Ishikawa (cell line): ENCODE data around the gene RND3.

Source experiments
- CEBPB ChIP-seq: IDR thresholded peaks from 2 replicates; pipeline ENCODE4 v1.6.1; 2012
- CREB1 ChIP-seq: IDR thresholded peaks from 2 replicates; pipeline ENCODE4 v1.6.1; 2012; ENCODE audit warnings: low read depth
- EGR1 ChIP-seq: IDR thresholded peaks from 2 replicates; pipeline ENCODE4 v1.6.1; 2012
- EP300 ChIP-seq: IDR thresholded peaks from 2 replicates; pipeline ENCODE4 v1.6.1; 2012; ENCODE audit warnings: borderline replicate concordance
- FOXM1 ChIP-seq: IDR thresholded peaks from 2 replicates; pipeline ENCODE4 v1.6.1; 2012; ENCODE audit warnings: low read depth, borderline replicate concordance
- NFIC ChIP-seq: IDR thresholded peaks from 2 replicates; pipeline ENCODE4 v1.6.1; 2012
- RAD21 ChIP-seq: IDR thresholded peaks from 2 replicates; pipeline ENCODE4 v1.6.1; 2012; ENCODE audit warnings: low read depth
- TAF1 ChIP-seq: IDR thresholded peaks from 2 replicates; pipeline ENCODE4 v1.6.1; 2012; ENCODE audit warnings: low read depth, mild to moderate bottlenecking
- TCF12 ChIP-seq: IDR thresholded peaks from 2 replicates; pipeline ENCODE4 v1.6.1; 2012; ENCODE audit warnings: low read depth
- USF1 ChIP-seq: IDR thresholded peaks from 2 replicates; pipeline ENCODE4 v1.6.1; 2012
- YY1 ChIP-seq: IDR thresholded peaks from 2 replicates; pipeline ENCODE4 v1.6.1; 2012; ENCODE audit warnings: low read depth
- ZBTB7A ChIP-seq: IDR thresholded peaks from 2 replicates; pipeline ENCODE4 v1.6.1; 2012; ENCODE audit warnings: low read depth
- TF ChIP-seq, protein P1 (sequence below): IDR thresholded peaks from 2 replicates; pipeline ENCODE4 v1.6.1; 2012; ENCODE audit warnings: low read depth, mild to moderate bottlenecking
- TF ChIP-seq, protein P2 (sequence below): IDR thresholded peaks from 2 replicates; pipeline ENCODE4 v1.6.1; 2012

DNA sequence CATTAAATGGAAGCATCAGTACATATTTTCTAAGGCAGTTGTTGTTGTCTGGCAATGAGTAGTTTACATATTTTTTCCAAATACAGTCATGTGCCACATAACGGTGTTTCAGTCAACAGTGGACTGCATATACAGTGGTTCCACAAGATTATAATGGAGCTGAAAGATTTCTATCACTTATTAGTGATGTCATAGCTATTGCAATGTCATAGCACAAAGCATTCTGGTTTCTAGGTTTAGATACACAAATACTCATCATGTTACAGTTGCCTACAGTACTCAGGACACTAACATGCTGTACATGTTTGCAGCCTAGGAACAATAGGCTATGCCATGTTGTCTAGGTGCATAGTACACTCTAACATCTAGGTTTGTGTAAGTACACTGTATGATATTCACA lies 45.0 kb downstream of the RND3 start:
- no peak for TF ChIP-seq CEBPB
- TF ChIP-seq CREB1 = no peak
- no peak for TF ChIP-seq RAD21
- TF ChIP-seq EP300 = no peak
- no peak for TF ChIP-seq FOXM1
- no peak for TF ChIP-seq YY1
- TF ChIP-seq, protein P1, sequence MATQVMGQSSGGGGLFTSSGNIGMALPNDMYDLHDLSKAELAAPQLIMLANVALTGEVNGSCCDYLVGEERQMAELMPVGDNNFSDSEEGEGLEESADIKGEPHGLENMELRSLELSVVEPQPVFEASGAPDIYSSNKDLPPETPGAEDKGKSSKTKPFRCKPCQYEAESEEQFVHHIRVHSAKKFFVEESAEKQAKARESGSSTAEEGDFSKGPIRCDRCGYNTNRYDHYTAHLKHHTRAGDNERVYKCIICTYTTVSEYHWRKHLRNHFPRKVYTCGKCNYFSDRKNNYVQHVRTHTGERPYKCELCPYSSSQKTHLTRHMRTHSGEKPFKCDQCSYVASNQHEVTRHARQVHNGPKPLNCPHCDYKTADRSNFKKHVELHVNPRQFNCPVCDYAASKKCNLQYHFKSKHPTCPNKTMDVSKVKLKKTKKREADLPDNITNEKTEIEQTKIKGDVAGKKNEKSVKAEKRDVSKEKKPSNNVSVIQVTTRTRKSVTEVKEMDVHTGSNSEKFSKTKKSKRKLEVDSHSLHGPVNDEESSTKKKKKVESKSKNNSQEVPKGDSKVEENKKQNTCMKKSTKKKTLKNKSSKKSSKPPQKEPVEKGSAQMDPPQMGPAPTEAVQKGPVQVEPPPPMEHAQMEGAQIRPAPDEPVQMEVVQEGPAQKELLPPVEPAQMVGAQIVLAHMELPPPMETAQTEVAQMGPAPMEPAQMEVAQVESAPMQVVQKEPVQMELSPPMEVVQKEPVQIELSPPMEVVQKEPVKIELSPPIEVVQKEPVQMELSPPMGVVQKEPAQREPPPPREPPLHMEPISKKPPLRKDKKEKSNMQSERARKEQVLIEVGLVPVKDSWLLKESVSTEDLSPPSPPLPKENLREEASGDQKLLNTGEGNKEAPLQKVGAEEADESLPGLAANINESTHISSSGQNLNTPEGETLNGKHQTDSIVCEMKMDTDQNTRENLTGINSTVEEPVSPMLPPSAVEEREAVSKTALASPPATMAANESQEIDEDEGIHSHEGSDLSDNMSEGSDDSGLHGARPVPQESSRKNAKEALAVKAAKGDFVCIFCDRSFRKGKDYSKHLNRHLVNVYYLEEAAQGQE = no peak
- no peak for TF ChIP-seq ZBTB7A
- TF ChIP-seq, protein P2, sequence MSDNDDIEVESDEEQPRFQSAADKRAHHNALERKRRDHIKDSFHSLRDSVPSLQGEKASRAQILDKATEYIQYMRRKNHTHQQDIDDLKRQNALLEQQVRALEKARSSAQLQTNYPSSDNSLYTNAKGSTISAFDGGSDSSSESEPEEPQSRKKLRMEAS = no peak
- TF ChIP-seq NFIC = no peak
- no peak for TF ChIP-seq USF1
- no peak for TF ChIP-seq EGR1
- no peak for TF ChIP-seq TAF1
- no peak for TF ChIP-seq TCF12
